Measurements from ENCODE around the gene SMAD9. TPM values are rescaled to one million over a fixed set of nuclear protein-coding genes. Genes with fewer than 3 reads are reported as not detected.

Gene SMAD9
- 1 to 10 TPM; 1.2 to 2.9 (median 1.7) TPM for total RNA-seq
- polyA plus RNA-seq: 1 to 10 TPM in 1 of 3 donors, under 1 TPM in 2; 0.67 to 1.1 (median 0.80) TPM
- long read RNA-seq, donor 1, full-length matches to known transcripts: 2 of 74 reads
- long read RNA-seq, donor 1, partial matches to known transcripts: 56 of 74 reads
- long read RNA-seq, donor 1, other reads (novel, unspliced or antisense): 16 of 74 reads
- long read RNA-seq, donor 2: 0 reads

- Histone ChIP-seq H3K27me3 (replicated peaks in 1 of 7) (peaks cover 0 to 69% (median 14%) of the 10 kb centered on the region in 7 donors), H3K9me3 (no peaks in the 10 kb centered on the region), H3K4me3 (peak within 1 kb of the TSS; percentile 31 to 72 (median 42)), H3K27ac (peak within 1 kb of the TSS in 1 of 8 donors; percentile 32), H3K4me1 (peaks cover 0 to 23% (median 12%) of the 10 kb centered on the region in 6 donors), H3K36me3 (no peaks in the 10 kb centered on the region)
- no peak for DNase-seq
- TF ChIP-seq POLR2AphosphoS5 (IDR thresholded peaks at IDR 0.05): peak in 1 of 3 donors; percentile 8
- no peak for TF ChIP-seq CTCF (IDR thresholded peaks at IDR 0.05 in 8 of 11, conservative IDR thresholded peaks at IDR 0.05 in 3 of 11)
- TF ChIP-seq POLR2A (IDR thresholded peaks at IDR 0.05): no peak
- WGBS, 5 donors: 0 to 3% (median 2%) methylated on average over 3 to 104 of the region's 104 CpGs
- intact Hi-C loops (cut with DNase I; ENCODE audit: low total_unique reads): no loop called here
These were observed at the start of gene SMAD9 for GRCh38 chr13:36919833-36920615. SMAD9 (minus strand) TSS chr13:36920238; CDS start chr13:36879689, 40,549 bp downstream.

- peaks cover 0 to 100% (median 74%) of the 10 kb centered on the region in 6 donors for H3K36me3 ChIP-seq
These were observed 46.4 kb upstream of the SMAD9 start for GRCh38 chr13:36966404-36966803.

GRCh38 chr13:36965767-36966166 is 45.7 kb upstream of the SMAD9 start:
- no peak overlapping the region for H3K4me3 ChIP-seq
- H3K27ac ChIP-seq: no peak overlapping the region
- no peak for TF ChIP-seq CTCF (IDR thresholded peaks at IDR 0.05 in 8 of 11, conservative IDR thresholded peaks at IDR 0.05 in 3 of 11)
- no peak for TF ChIP-seq POLR2AphosphoS5 (IDR thresholded peaks at IDR 0.05)
- no peak for TF ChIP-seq POLR2A (IDR thresholded peaks at IDR 0.05)
- peaks cover 0 to 100% (median 73%) of the 10 kb centered on the region in 6 donors for H3K36me3 ChIP-seq
- H3K4me1 ChIP-seq: no peaks in the 10 kb centered on the region
- 70 to 92% (median 89%) methylated on average over 2 of the region's 2 CpGs for WGBS, 5 donors
- H3K27me3 ChIP-seq (replicated peaks in 1 of 7): no peaks in the 10 kb centered on the region
- intact Hi-C loops (cut with DNase I; ENCODE audit: low total_unique reads): no loop called here
- H3K9me3 ChIP-seq: no peaks in the 10 kb centered on the region
- DNase-seq: no peak

More at GRCh38 chr13:36966404-36966803, 46.4 kb upstream of the SMAD9 start:
- Histone ChIP-seq H3K27ac (no peak overlapping the region), H3K9me3 (no peaks in the 10 kb centered on the region), H3K27me3 (replicated peaks in 1 of 7) (no peaks in the 10 kb centered on the region), H3K4me3 (no peak overlapping the region), H3K4me1 (no peaks in the 10 kb centered on the region)
- intact Hi-C loops (cut with DNase I; ENCODE audit: low total_unique reads): no loop called here
- no peak for DNase-seq
- 93 to 98% (median 97%) methylated on average over 4 of the region's 4 CpGs for WGBS, 5 donors
- TF ChIP-seq POLR2A (IDR thresholded peaks at IDR 0.05) (no peak), POLR2AphosphoS5 (IDR thresholded peaks at IDR 0.05) (no peak), CTCF (IDR thresholded peaks at IDR 0.05 in 8 of 11, conservative IDR thresholded peaks at IDR 0.05 in 3 of 11) (no peak)
